GM18526 (cell line): ENCODE measurements around the gene KAT8.

Experiments used
- POLR2A ChIP-seq: IDR thresholded peaks from 3 replicates; pipeline ENCODE4 v1.6.1; 2011; ENCODE audit not compliant: insufficient read length; ENCODE audit errors: extremely low read depth

KAT8 gene

GRCh38 chr16:31080756-31081419 is 36.6 kb upstream of the KAT8 start:
- no peak for TF ChIP-seq POLR2A

GRCh38 chr16:31081428-31082351 is 35.8 kb upstream of the KAT8 start:
- TF ChIP-seq POLR2A = no peak

- TF ChIP-seq POLR2A = no peak
Observed at GRCh38 chr16:31082368-31083045, 35.0 kb upstream of the KAT8 start.

GRCh38 chr16:31083081-31083480 is 34.4 kb upstream of the KAT8 start:
- no peak for TF ChIP-seq POLR2A

- TF ChIP-seq POLR2A = no peak
Observed at GRCh38 chr16:31083556-31083955, 33.9 kb upstream of the KAT8 start.

- no peak for TF ChIP-seq POLR2A
Observed at GRCh38 chr16:31083981-31084380, 33.5 kb upstream of the KAT8 start.

GRCh38 chr16:31084584-31085302 is 32.7 kb upstream of the KAT8 start:
- no peak for TF ChIP-seq POLR2A

- TF ChIP-seq POLR2A = no peak
Observed at GRCh38 chr16:31085411-31085810, 32.1 kb upstream of the KAT8 start.

GRCh38 chr16:31085873-31086628 is 31.4 kb upstream of the KAT8 start:
- no peak for TF ChIP-seq POLR2A

- no peak for TF ChIP-seq POLR2A
Observed at GRCh38 chr16:31086629-31086906, 30.9 kb upstream of the KAT8 start.

- TF ChIP-seq POLR2A = no peak
Observed at GRCh38 chr16:31087481-31087880, 30.0 kb upstream of the KAT8 start.

GRCh38 chr16:31087971-31088370 is 29.5 kb upstream of the KAT8 start:
- TF ChIP-seq POLR2A = no peak

GRCh38 chr16:31088459-31089183 is 28.8 kb upstream of the KAT8 start, which contains the start of gene PRSS53:
Gene PRSS53, minus strand, starts transcription at chr16:31088943. Its CDS starts 134 bp downstream, at chr16:31088809.
- TF ChIP-seq POLR2A = no peak

GRCh38 chr16:31089199-31089598 is 28.3 kb upstream of the KAT8 start:
- no peak for TF ChIP-seq POLR2A
